ENCODE data around the gene DYRK1A.

Gene DYRK1A

GRCh38 chr21:37553078-37553481 lies 186.5 kb downstream of the DYRK1A start:
- Histone ChIP-seq H3K79me2 (ENCODE audit: low read length) (no peaks in the 10 kb centered on the region), H3K9me2 (replicated peaks; ENCODE audit: insufficient read depth, low read length) (no peaks in the 10 kb centered on the region), H3K36me3 (replicated peaks; ENCODE audit: insufficient read depth, low read length) (no peaks in the 10 kb centered on the region), H3F3A (ENCODE audit: insufficient read depth, low read length) (peaks cover 4% of the 10 kb centered on the region), H4K20me1 (ENCODE audit: insufficient read depth, low read length) (no peaks in the 10 kb centered on the region), H3K27me3 (replicated peaks; ENCODE audit: insufficient read depth, low read length) (no peaks in the 10 kb centered on the region), H3K4me1 (ENCODE audit: low read length) (peaks cover 7% of the 10 kb centered on the region), H3K9me3 (replicated peaks; ENCODE audit: insufficient read depth, low read length) (no peaks in the 10 kb centered on the region), H2AFZ (ENCODE audit: low read length) (no peak overlapping the region), H3K27ac (ENCODE audit: low read length) (no peak overlapping the region), H3K4me3 (ENCODE audit: low read length) (no peak overlapping the region), H3K9ac (ENCODE audit: low read length) (no peak overlapping the region), H3K4me2 (ENCODE audit: low read depth, low read length) (no peak overlapping the region)
- no peak for TF ChIP-seq CTCF (IDR thresholded peaks at IDR 0.05; ENCODE audit: low read length)
- no peak for DNase-seq

GRCh38 chr21:37554661-37555379 lies 188.2 kb downstream of the DYRK1A start:
- Histone ChIP-seq H3K79me2 (ENCODE audit: low read length) (no peaks in the 10 kb centered on the region), H3K4me2 (ENCODE audit: low read depth, low read length) (no peak overlapping the region), H3K4me1 (ENCODE audit: low read length) (peaks cover 7% of the 10 kb centered on the region), H4K20me1 (ENCODE audit: insufficient read depth, low read length) (no peaks in the 10 kb centered on the region), H3K27ac (ENCODE audit: low read length) (no peak overlapping the region), H3K9me3 (replicated peaks; ENCODE audit: insufficient read depth, low read length) (no peaks in the 10 kb centered on the region), H3F3A (ENCODE audit: insufficient read depth, low read length) (peaks cover 4% of the 10 kb centered on the region), H3K9me2 (replicated peaks; ENCODE audit: insufficient read depth, low read length) (no peaks in the 10 kb centered on the region), H2AFZ (ENCODE audit: low read length) (no peak overlapping the region), H3K27me3 (replicated peaks; ENCODE audit: insufficient read depth, low read length) (no peaks in the 10 kb centered on the region), H3K9ac (ENCODE audit: low read length) (no peak overlapping the region), H3K36me3 (replicated peaks; ENCODE audit: insufficient read depth, low read length) (no peaks in the 10 kb centered on the region), H3K4me3 (ENCODE audit: low read length) (no peak overlapping the region)
- TF ChIP-seq EZH2 (optimal IDR thresholded peaks at IDR 0.05; ENCODE audit: low read depth, low read length) (no peak), EZH2phosphoT487 (IDR thresholded peaks at IDR 0.05; ENCODE audit: low read length) (no peak), CTCF (IDR thresholded peaks at IDR 0.05; ENCODE audit: low read length) (no peak)
- DNase-seq = no peak

- Histone ChIP-seq H3K9ac (ENCODE audit: low read length) (no peak overlapping the region), H3K9me3 (replicated peaks; ENCODE audit: insufficient read depth, low read length) (no peaks in the 10 kb centered on the region), H3K36me3 (replicated peaks; ENCODE audit: insufficient read depth, low read length) (no peaks in the 10 kb centered on the region), H3K27ac (ENCODE audit: low read length) (no peak overlapping the region), H3K27me3 (replicated peaks; ENCODE audit: insufficient read depth, low read length) (no peaks in the 10 kb centered on the region), H4K20me1 (ENCODE audit: insufficient read depth, low read length) (no peaks in the 10 kb centered on the region), H3F3A (ENCODE audit: insufficient read depth, low read length) (peaks cover 4% of the 10 kb centered on the region), H3K4me3 (ENCODE audit: low read length) (no peak overlapping the region), H2AFZ (ENCODE audit: low read length) (no peak overlapping the region), H3K4me1 (ENCODE audit: low read length) (peaks cover 7% of the 10 kb centered on the region), H3K4me2 (ENCODE audit: low read depth, low read length) (no peak overlapping the region), H3K9me2 (replicated peaks; ENCODE audit: insufficient read depth, low read length) (no peaks in the 10 kb centered on the region), H3K79me2 (ENCODE audit: low read length) (no peaks in the 10 kb centered on the region)
- TF ChIP-seq CTCF (IDR thresholded peaks at IDR 0.05; ENCODE audit: low read length) = no peak
- no peak for DNase-seq
Measured at GRCh38 chr21:37555672-37556261, 189.2 kb downstream of the DYRK1A start.

Measured in MM.1S (cell line).